Kidney glomerular epithelial cell (primary cell): ENCODE measurements around the gene KLK15.
A peak's percentile ranks its signal among the peaks of the same experiment; 100 is the strongest.
"Not testable (repeated sequence)": the region's sequence is repeated elsewhere in the genome, so short reads cannot be mapped to it uniquely, and the experiment has no call there.

Experiments used
- DNase-seq: peaks from one replicate; lab custom pipeline; 2025; lab: John Stamatoyannopoulos, UW

The KLK15 gene

GRCh38 chr19:50796128-50796633, 37.2 kb downstream of the KLK15 start:
- DNase-seq = no peak

- no peak for DNase-seq
Observed at GRCh38 chr19:50795664-50796073, 37.7 kb downstream of the KLK15 start.

GRCh38 chr19:50794876-50795663, 38.3 kb downstream of the KLK15 start:
- DNase-seq = no peak

GRCh38 chr19:50794074-50794875, 39.1 kb downstream of the KLK15 start:
- DNase-seq = no peak

- DNase-seq = no peak
Observed at GRCh38 chr19:50793558-50794065, 39.8 kb downstream of the KLK15 start.

GRCh38 chr19:50792272-50793250, 40.8 kb downstream of the KLK15 start:
- DNase-seq = no peak

GRCh38 chr19:50791594-50792271, 41.6 kb downstream of the KLK15 start:
- DNase-seq = no peak

GRCh38 chr19:50790922-50791467, 42.4 kb downstream of the KLK15 start:
- no peak for DNase-seq

GRCh38 chr19:50790396-50790795, 43.0 kb downstream of the KLK15 start, which contains the start of gene ACP4:
Gene ACP4 (plus strand): TSS chr19:50790415. CDS start chr19:50790415, 0 bp downstream.
- no peak for DNase-seq

GRCh38 chr19:50785329-50785728, 48.0 kb downstream of the KLK15 start:
- DNase-seq = no peak

- no peak for DNase-seq
Observed at GRCh38 chr19:50784710-50785109, 48.7 kb downstream of the KLK15 start.

GRCh38 chr19:50783848-50784152, 49.6 kb downstream of the KLK15 start:
- DNase-seq = not testable (repeated sequence)

GRCh38 chr19:50780753-50781435, 52.5 kb downstream of the KLK15 start:
- no peak for DNase-seq

GRCh38 chr19:50779504-50780457, 53.6 kb downstream of the KLK15 start:
- peak; percentile 16 for DNase-seq

- DNase-seq = no peak
Observed at GRCh38 chr19:50778906-50779430, 54.4 kb downstream of the KLK15 start.

GRCh38 chr19:50777830-50778303, 55.5 kb downstream of the KLK15 start:
- no peak for DNase-seq

GRCh38 chr19:50777261-50777660, 56.1 kb downstream of the KLK15 start:
- no peak for DNase-seq

GRCh38 chr19:50776131-50776530, 57.2 kb downstream of the KLK15 start:
- DNase-seq = no peak
